ENCODE results near the gene SUMO3. TPM values are rescaled to one million over a fixed set of nuclear protein-coding genes. Genes with fewer than 3 reads are reported as not detected.

The SUMO3 gene
- total RNA-seq, 1 experiment from 2014 or later: 82.9 TPM

- Histone ChIP-seq H3K14ac (ENCODE audit: insufficient read depth, low read length) (no peak overlapping the region), H4K8ac (replicated peaks; ENCODE audit: insufficient read length, low read depth, low read length) (no peak overlapping the region), H2BK12ac (ENCODE audit: insufficient read length, low read depth, low read length) (no peak overlapping the region), H3K56ac (ENCODE audit: insufficient read length, low read depth, low read length) (no peak overlapping the region), H3K79me1 (ENCODE audit: insufficient read depth, low read depth, low read length, poor library complexity, severe bottlenecking) (no peaks in the 10 kb centered on the region), H3K9me3 (ENCODE audit: control insufficient read depth, low read depth, low read length) (no peaks in the 10 kb centered on the region), H2BK120ac (ENCODE audit: low read depth, low read length, poor library complexity, severe bottlenecking) (no peak overlapping the region), H2BK15ac (ENCODE audit: low read depth, low read length) (no peak overlapping the region), H4K91ac (ENCODE audit: insufficient read length, low read depth, low read length) (no peak overlapping the region), H2BK5ac (ENCODE audit: insufficient read length, low read length) (no peak overlapping the region), H3K18ac (ENCODE audit: insufficient read length, low read depth, low read length) (no peak overlapping the region), H3K27ac (ENCODE audit: insufficient read length, low read depth, low read length) (no peak overlapping the region), H3K9ac (ENCODE audit: extremely low read depth, insufficient read length, low read length) (no peak overlapping the region), H3T11ph (ENCODE audit: low read length) (no peak overlapping the region), H3K23ac (ENCODE audit: insufficient read length, low read depth, low read length) (no peak overlapping the region), H2AFZ (ENCODE audit: low read length) (no peak overlapping the region), H2AK5ac (ENCODE audit: insufficient read length, low read length) (no peak overlapping the region), H3K4me1 (ENCODE audit: insufficient read depth, low read length) (0 out of 2 replicates have a peak, but pooled peaks cover 2% of the 10 kb centered on the region), H3K27me3 (ENCODE audit: insufficient read depth, low read length) (no peaks in the 10 kb centered on the region), H4K20me1 (ENCODE audit: control insufficient read depth, insufficient read depth, insufficient read length) (no peaks in the 10 kb centered on the region), H3K4me2 (ENCODE audit: insufficient read depth, insufficient read length, low read length) (no peak overlapping the region), H3K23me2 (ENCODE audit: insufficient read length, low read depth, low read length, poor library complexity, severe bottlenecking) (no peaks in the 10 kb centered on the region), H2BK20ac (ENCODE audit: low read depth, low read length, poor library complexity, severe bottlenecking) (no peak overlapping the region), H3K79me2 (ENCODE audit: insufficient read depth, low read length) (no peaks in the 10 kb centered on the region), H3K4ac (ENCODE audit: low read depth, low read length) (no peak overlapping the region), H4K5ac (ENCODE audit: insufficient read length, low read depth, low read length) (no peak overlapping the region)
- Mint-ChIP-seq H3K9me3 (no peaks in the 10 kb centered on the region), H3K4me3 (no peak overlapping the region), H3K36me3 (ENCODE audit: insufficient read depth in 1 of 3, low read depth in 3 of 3) (peaks cover 24 to 56% (median 47%) of the 10 kb centered on the region in 3 experiments; a peak in 6 of 7 replicates), H3K27me3 (ENCODE audit: low read depth) (no peaks in the 10 kb centered on the region), H3K27ac (peak overlapping the region in 1 of 3 experiments; percentile 20; a peak in 1 of 7 replicates), H3K4me1 (peaks cover 7 to 12% of the 10 kb centered on the region in 2 experiments)
- DNase-seq: no peak
- no CpG with 5 or more reads among the region's 12 CpGs for WGBS (ENCODE audit: extremely low coverage, insufficient read length, low lambda C conversion rate)
- TF ChIP-seq CTCF (conservative IDR thresholded peaks at IDR 0.05): no peak
Observed at GRCh38 chr21:44849616-44850130, 31.8 kb upstream of the SUMO3 start.
